Vagina (tissue), 2 donors: ENCODE measurements around the gene CTAGE4. TPM values are rescaled to one million over a fixed set of nuclear protein-coding genes. Genes with fewer than 3 reads are reported as not detected.
"Not testable (repeated sequence)": the region's sequence is repeated elsewhere in the genome, so short reads cannot be mapped to it uniquely, and the experiment has no call there.

Experiments used
- DNase-seq, 2 donors: peaks; one replicate each; pipeline ENCODE4 v3.0.0-alpha.2; 2017; ENCODE audit errors: extremely low spot score in 2 of 2
- H3K27ac ChIP-seq: fragments of 200-600 bp; sonication (generic); one replicate; pipeline ENCODE4 v1.5.1; 2019
- H3K27me3 ChIP-seq: fragments of 200-600 bp; sonication (generic); one replicate; pipeline ENCODE4 v1.5.1; 2019
- H3K36me3 ChIP-seq, 2 donors: fragments of 200-600 bp; sonication (generic); one replicate each; pipeline ENCODE4 v1.5.1; 2017 to 2019
- H3K4me1 ChIP-seq: fragments of 200-600 bp; sonication (generic); one replicate; pipeline ENCODE4 v1.5.1; 2019
- H3K4me3 ChIP-seq, 2 donors: fragments of 200-600 bp; sonication (generic); 1 replicate in 1 of 2; 2 replicates in 1 of 2; pipeline ENCODE4 v1.5.1; 2016 to 2019
- H3K9me3 ChIP-seq: fragments of 200-600 bp; sonication (generic); one replicate; pipeline ENCODE4 v1.5.1; 2019
- intact Hi-C: fragments of 100-400 bp; cut with DNase I; formaldehyde crosslinking; loops from one replicate; pipeline ENCODE4 v1.15.1; 2023
- total RNA-seq: library from RNA; depleted of rRNA; stranded (reverse); fragments of >200 nt; gene quantifications from one replicate; pipeline ENCODE4 v1.2.3, GENCODE V29; 2016

CTAGE4 gene
- total RNA-seq, 1 donor from 2014 or later: 6.6 TPM

- DNase-seq, H3K4me3 ChIP-seq, H3K27ac ChIP-seq, H3K36me3 ChIP-seq, H3K27me3 ChIP-seq, H3K4me1 ChIP-seq, H3K9me3 ChIP-seq, intact Hi-C loops: not testable (repeated sequence)
These were observed 35.9 kb downstream of the CTAGE4 start for GRCh38 chr7:144219149-144219548.

- H3K27ac ChIP-seq, H3K27me3 ChIP-seq, H3K9me3 ChIP-seq, H3K4me3 ChIP-seq, intact Hi-C loops, H3K36me3 ChIP-seq, H3K4me1 ChIP-seq, DNase-seq: not testable (repeated sequence)
These were observed 37.3 kb downstream of the CTAGE4 start for GRCh38 chr7:144220531-144220930.

GRCh38 chr7:144223675-144224074 lies 40.4 kb downstream of the CTAGE4 start:
- intact Hi-C loops: not testable (repeated sequence)

GRCh38 chr7:144226866-144227265 lies 43.6 kb downstream of the CTAGE4 start:
- H3K9me3 ChIP-seq, H3K27me3 ChIP-seq, DNase-seq, H3K4me3 ChIP-seq, H3K4me1 ChIP-seq, H3K27ac ChIP-seq, intact Hi-C loops, H3K36me3 ChIP-seq: not testable (repeated sequence)

More at GRCh38 chr7:144223675-144224074, 40.4 kb downstream of the CTAGE4 start:
- H3K27me3 ChIP-seq, H3K36me3 ChIP-seq, H3K4me3 ChIP-seq, H3K27ac ChIP-seq, H3K4me1 ChIP-seq, DNase-seq, H3K9me3 ChIP-seq: not testable (repeated sequence)

- H3K27ac ChIP-seq, intact Hi-C loops, DNase-seq, H3K4me1 ChIP-seq, H3K36me3 ChIP-seq, H3K9me3 ChIP-seq, H3K4me3 ChIP-seq, H3K27me3 ChIP-seq: not testable (repeated sequence)
These were observed 45.5 kb downstream of the CTAGE4 start for GRCh38 chr7:144228810-144229209.

- intact Hi-C loops, H3K36me3 ChIP-seq, H3K27ac ChIP-seq, DNase-seq, H3K9me3 ChIP-seq, H3K27me3 ChIP-seq, H3K4me1 ChIP-seq, H3K4me3 ChIP-seq: not testable (repeated sequence)
These were observed 47.8 kb downstream of the CTAGE4 start for GRCh38 chr7:144231027-144231426.

GRCh38 chr7:144233039-144233438 lies 49.8 kb downstream of the CTAGE4 start:
- DNase-seq, H3K4me3 ChIP-seq, H3K36me3 ChIP-seq, H3K9me3 ChIP-seq, H3K4me1 ChIP-seq, H3K27ac ChIP-seq, intact Hi-C loops, H3K27me3 ChIP-seq: not testable (repeated sequence)

Other genes with a start within 250 kb of the CTAGE4 start
- gene OR2F2, start 248.2 kb upstream of the CTAGE4 start, total RNA-seq: not detected
- gene OR2F1, start 228.6 kb upstream of the CTAGE4 start, total RNA-seq: not detected
- not detected for gene OR6B1, start 183.1 kb upstream of the CTAGE4 start, total RNA-seq
- gene OR2A5, start 134.5 kb upstream of the CTAGE4 start, total RNA-seq: not detected
- gene OR2A25, start 113.7 kb upstream of the CTAGE4 start, total RNA-seq: not detected
- not detected for gene OR2A12, start 97.2 kb upstream of the CTAGE4 start, total RNA-seq
- not detected for gene OR2A2, start 73.9 kb upstream of the CTAGE4 start, total RNA-seq
- not detected for gene OR2A14, start 60.3 kb upstream of the CTAGE4 start, total RNA-seq
- gene ARHGEF35, start 12.4 kb downstream of the CTAGE4 start, total RNA-seq: 8.3 TPM
- not detected for gene OR2A42, start 56.1 kb downstream of the CTAGE4 start, total RNA-seq
- 7.4 TPM for gene OR2A7, start 81.3 kb downstream of the CTAGE4 start, total RNA-seq
- gene CTAGE8, start 85.8 kb downstream of the CTAGE4 start, total RNA-seq: 0.98 TPM
- 0.25 TPM for gene OR2A1, start 129.0 kb downstream of the CTAGE4 start, total RNA-seq
- 23.3 TPM for gene ARHGEF5, start 171.9 kb downstream of the CTAGE4 start, total RNA-seq
- gene NOBOX, start 220.2 kb downstream of the CTAGE4 start, total RNA-seq: not detected